Liver (tissue), 3 donors: ENCODE data around the gene FREM1.

Experiments used
- FOXA1 ChIP-seq: IDR thresholded peaks from 2 replicates; pipeline ENCODE4 v1.6.1; 2016; ENCODE audit warnings: antibody characterized with exemption
- JUND ChIP-seq, 2 donors: IDR thresholded peaks; 2 replicates each; pipeline ENCODE4 v1.6.1; 2016; ENCODE audit warnings: antibody characterized with exemption in 2 of 2
- RAD21 ChIP-seq, 2 donors: IDR thresholded peaks; 2 replicates each; pipeline ENCODE4 v1.6.1; 2016; ENCODE audit warnings: antibody characterized with exemption in 2 of 2, mild to moderate bottlenecking in 2 of 2
- RXRA ChIP-seq, 2 donors: IDR thresholded peaks; 2 replicates each; pipeline ENCODE4 v1.6.1; 2017 to 2018; ENCODE audit warnings: antibody characterized with exemption in 2 of 2, mild to moderate bottlenecking in 1 of 2
- SP1 ChIP-seq: IDR thresholded peaks from 2 replicates; pipeline ENCODE4 v1.6.1; 2018; ENCODE audit warnings: antibody characterized with exemption, mild to moderate bottlenecking
- TAF1 ChIP-seq: conservative IDR thresholded peaks from 2 replicates; pipeline ENCODE4 v1.6.1; 2016; ENCODE audit warnings: antibody characterized with exemption, mild to moderate bottlenecking
- YY1 ChIP-seq: IDR thresholded peaks from 2 replicates; pipeline ENCODE4 v1.6.1; 2016; ENCODE audit warnings: antibody characterized with exemption, mild to moderate bottlenecking
- TF ChIP-seq, protein P1 (sequence below): fragments of 150-350 bp; IDR thresholded peaks from 2 replicates; pipeline ENCODE4 v1.5.1; 2017; ENCODE audit warnings: improper control_type of control experiment, low read depth, low read length; ENCODE audit not compliant: missing input control
- TF ChIP-seq, protein P2 (sequence below): IDR thresholded peaks from 2 replicates; pipeline ENCODE4 v1.6.1; 2016; ENCODE audit warnings: antibody characterized with exemption, mild to moderate bottlenecking
- donor health status: healthy.
- donor health status: healthy.

DNA sequence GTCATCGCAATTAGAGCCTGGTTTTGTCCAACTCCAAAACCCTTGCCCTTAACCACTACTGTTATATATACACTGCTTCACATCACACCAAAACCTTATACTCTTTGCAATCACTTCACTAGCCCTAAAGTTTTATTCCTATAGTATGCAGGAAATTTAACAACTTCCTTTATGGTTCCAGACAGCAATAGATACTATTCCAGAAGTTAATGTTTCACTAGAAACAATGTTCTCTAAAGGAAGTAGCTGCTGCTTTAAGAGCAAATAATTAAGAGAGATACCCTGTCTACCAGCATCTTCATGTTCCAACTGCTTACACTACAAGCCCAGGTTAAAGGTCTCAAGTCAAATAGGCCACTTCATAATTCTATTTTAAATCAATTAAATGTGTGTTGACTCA lies 22.0 kb downstream of the FREM1 start:
- TF ChIP-seq RAD21 (IDR thresholded peaks at IDR 0.05) (no peak), JUND (IDR thresholded peaks at IDR 0.05) (no peak), YY1 (no peak), SP1 (no peak), FOXA1 (no peak), RXRA (IDR thresholded peaks at IDR 0.05) (no peak), TAF1 (no peak)
- TF ChIP-seq, protein P1, sequence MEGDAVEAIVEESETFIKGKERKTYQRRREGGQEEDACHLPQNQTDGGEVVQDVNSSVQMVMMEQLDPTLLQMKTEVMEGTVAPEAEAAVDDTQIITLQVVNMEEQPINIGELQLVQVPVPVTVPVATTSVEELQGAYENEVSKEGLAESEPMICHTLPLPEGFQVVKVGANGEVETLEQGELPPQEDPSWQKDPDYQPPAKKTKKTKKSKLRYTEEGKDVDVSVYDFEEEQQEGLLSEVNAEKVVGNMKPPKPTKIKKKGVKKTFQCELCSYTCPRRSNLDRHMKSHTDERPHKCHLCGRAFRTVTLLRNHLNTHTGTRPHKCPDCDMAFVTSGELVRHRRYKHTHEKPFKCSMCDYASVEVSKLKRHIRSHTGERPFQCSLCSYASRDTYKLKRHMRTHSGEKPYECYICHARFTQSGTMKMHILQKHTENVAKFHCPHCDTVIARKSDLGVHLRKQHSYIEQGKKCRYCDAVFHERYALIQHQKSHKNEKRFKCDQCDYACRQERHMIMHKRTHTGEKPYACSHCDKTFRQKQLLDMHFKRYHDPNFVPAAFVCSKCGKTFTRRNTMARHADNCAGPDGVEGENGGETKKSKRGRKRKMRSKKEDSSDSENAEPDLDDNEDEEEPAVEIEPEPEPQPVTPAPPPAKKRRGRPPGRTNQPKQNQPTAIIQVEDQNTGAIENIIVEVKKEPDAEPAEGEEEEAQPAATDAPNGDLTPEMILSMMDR = no peak
- TF ChIP-seq, protein P2, sequence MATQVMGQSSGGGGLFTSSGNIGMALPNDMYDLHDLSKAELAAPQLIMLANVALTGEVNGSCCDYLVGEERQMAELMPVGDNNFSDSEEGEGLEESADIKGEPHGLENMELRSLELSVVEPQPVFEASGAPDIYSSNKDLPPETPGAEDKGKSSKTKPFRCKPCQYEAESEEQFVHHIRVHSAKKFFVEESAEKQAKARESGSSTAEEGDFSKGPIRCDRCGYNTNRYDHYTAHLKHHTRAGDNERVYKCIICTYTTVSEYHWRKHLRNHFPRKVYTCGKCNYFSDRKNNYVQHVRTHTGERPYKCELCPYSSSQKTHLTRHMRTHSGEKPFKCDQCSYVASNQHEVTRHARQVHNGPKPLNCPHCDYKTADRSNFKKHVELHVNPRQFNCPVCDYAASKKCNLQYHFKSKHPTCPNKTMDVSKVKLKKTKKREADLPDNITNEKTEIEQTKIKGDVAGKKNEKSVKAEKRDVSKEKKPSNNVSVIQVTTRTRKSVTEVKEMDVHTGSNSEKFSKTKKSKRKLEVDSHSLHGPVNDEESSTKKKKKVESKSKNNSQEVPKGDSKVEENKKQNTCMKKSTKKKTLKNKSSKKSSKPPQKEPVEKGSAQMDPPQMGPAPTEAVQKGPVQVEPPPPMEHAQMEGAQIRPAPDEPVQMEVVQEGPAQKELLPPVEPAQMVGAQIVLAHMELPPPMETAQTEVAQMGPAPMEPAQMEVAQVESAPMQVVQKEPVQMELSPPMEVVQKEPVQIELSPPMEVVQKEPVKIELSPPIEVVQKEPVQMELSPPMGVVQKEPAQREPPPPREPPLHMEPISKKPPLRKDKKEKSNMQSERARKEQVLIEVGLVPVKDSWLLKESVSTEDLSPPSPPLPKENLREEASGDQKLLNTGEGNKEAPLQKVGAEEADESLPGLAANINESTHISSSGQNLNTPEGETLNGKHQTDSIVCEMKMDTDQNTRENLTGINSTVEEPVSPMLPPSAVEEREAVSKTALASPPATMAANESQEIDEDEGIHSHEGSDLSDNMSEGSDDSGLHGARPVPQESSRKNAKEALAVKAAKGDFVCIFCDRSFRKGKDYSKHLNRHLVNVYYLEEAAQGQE = no peak
